Thoracic aorta (tissue), 2 donors: Measurements from ENCODE around the gene PRKCZ. TPM values are rescaled to one million over a fixed set of nuclear protein-coding genes. Genes with fewer than 3 reads are reported as not detected.

Source experiments
- ATAC-seq: fragments of 150-250 bp; one replicate; pipeline ENCODE4 v1.8.0; 2017; ENCODE audit warnings: low read depth; ENCODE audit not compliant: insufficient number of reproducible peaks, low FRiP score
- DNase-seq: peaks from one replicate; pipeline ENCODE4 v3.0.0-alpha.2; 2020; ENCODE audit warnings: low spot score
- H3K27ac ChIP-seq, 2 donors: fragments of 200-600 bp; sonication (generic); 1 replicate in 1 of 2; 2 replicates in 1 of 2; pipeline ENCODE4 v1.5.1; 2016; ENCODE audit warnings: mild to moderate bottlenecking in 2 of 2, moderate library complexity in 2 of 2
- H3K27me3 ChIP-seq: fragments of 200-600 bp; sonication (generic); replicated peaks from 2 replicates; pipeline ENCODE4 v1.6.0; 2016; ENCODE audit warnings: mild to moderate bottlenecking; ENCODE audit not compliant: insufficient read depth
- H3K36me3 ChIP-seq: fragments of 200-600 bp; sonication (generic); one replicate; pipeline ENCODE4 v1.5.1; 2016
- H3K4me1 ChIP-seq, 2 donors: fragments of 200-600 bp; sonication (generic); 1 replicate in 1 of 2; 2 replicates in 1 of 2; pipeline versions ENCODE4 v1.5.1 to v1.6.0; 2016; ENCODE audit warnings: low read depth in 2 of 2, mild to moderate bottlenecking in 1 of 2; ENCODE audit not compliant: control insufficient read depth in 1 of 2
- H3K4me3 ChIP-seq: fragments of 200-600 bp; sonication (generic); 2 replicates; pipeline ENCODE4 v1.5.1; 2016; ENCODE audit warnings: mild to moderate bottlenecking
- H3K9me3 ChIP-seq: fragments of 200-600 bp; sonication (generic); 2 replicates; pipeline ENCODE4 v1.5.1; 2016
- CTCF ChIP-seq: fragments of 200-600 bp; sonication (generic); IDR thresholded peaks from one replicate; pipeline ENCODE4 v1.5.1; 2019; ENCODE audit warnings: antibody characterized with exemption
- total RNA-seq, 2 donors: library from RNA; depleted of rRNA; stranded (reverse); fragments of >200 nt; gene quantifications; one replicate each; pipeline versions ENCODE4 v1.1.0 to v1.2.3, GENCODE V29; 2016

Gene PRKCZ
- total RNA-seq, 2 donors from 2014 or later, result 0.68 TPM; not detected in 1

DNA sequence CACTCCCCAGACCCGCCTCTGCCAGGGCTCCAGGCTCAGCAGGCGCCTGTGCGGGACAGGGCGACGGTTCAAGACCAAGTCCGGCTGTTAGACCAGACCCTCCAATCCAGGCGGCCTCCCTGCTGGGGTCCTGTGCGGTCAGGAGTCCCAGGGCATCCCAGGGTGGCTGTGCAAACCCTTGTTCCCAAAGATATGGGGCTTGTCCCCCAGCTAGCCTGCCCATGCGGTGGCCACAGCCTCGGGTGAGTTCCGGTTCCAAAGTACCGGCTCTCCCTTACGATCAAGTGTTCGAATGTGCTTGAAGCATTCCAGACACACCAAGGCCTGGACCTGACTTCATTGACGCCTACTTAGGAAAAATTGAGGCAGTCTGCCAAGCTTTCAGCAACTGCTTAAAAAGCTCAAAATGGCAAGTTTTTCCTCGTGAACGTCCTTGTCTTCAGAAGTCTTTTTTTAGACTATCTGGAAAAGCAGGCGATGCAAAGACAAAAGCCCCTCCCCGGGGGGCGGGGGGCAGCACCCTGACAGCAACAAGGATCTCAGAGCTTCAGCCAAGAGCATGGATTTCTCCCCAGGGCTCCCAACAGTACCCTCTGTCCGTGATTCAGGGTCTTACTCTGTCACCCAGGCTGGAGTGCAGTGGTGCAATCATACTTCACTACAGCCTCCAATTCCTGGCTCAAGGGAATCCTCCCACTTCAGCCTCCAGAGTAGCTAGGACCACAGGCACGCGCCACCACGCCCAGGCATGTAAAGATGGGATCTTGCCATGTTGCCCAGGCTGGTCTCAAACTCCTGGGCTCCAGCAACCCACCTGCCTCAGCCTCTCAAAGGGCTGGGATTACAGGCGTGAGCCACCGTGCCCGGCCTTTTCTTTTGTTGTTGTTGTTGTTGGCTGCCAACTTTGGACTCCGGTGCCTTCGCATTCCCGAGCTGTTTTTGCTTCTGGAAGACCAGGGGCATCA lies 142.1 kb downstream of the PRKCZ start:
- Histone ChIP-seq H3K27ac (peak overlapping the region; percentile 83 to 98), H3K4me1 (peaks cover 40 to 55% of the 10 kb centered on the region in 2 donors), H3K4me3 (peak overlapping the region; percentile 50), H3K9me3 (no peaks in the 10 kb centered on the region), H3K36me3 (no peaks in the 10 kb centered on the region), H3K27me3 (no peaks in the 10 kb centered on the region)
- TF ChIP-seq CTCF, result no peak
- DNase-seq, result no peak
- ATAC-seq, result no peak

DNA sequence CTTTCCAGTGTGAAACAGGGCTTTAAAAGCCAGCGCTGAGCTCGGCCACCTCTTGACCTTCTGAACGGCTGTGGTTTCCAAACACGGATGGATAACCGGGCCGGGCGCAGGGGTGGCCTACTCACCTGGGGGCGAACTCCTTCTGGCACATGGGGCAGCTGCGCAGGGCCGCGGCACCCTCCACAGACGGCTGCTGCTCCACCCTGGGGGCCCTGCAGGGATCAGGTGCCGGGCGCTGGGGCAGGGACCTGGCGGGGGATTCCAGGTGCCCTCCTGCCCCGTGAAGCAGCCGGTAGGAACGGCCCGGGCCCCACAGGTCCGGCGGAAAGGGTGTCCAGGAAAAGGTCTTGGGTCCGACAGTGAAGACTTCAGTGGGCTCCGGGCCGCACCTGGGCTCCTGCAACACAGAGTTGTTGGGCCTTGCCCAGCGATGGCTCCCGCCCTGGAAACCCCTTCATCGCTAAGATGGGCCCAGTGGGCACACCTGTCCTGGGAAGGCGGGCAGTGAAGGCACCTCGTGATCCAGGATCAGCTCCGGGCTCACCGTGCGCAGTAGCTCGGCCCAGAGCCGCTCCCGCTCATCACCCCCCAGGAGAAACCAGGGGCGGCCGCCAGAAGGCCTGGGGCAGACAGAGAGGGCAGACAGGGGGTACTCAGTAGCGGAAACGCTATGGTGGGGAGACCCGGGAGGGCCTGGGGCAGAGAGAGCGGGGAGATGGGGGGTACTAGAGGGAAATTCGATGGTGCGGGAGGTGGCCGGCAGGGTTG lies 143.5 kb downstream of the PRKCZ start:
- H3K9me3 ChIP-seq, result no peaks in the 10 kb centered on the region
- H3K4me1 ChIP-seq, result peaks cover 41 to 57% of the 10 kb centered on the region in 2 donors
- H3K27me3 ChIP-seq, result no peaks in the 10 kb centered on the region
- H3K36me3 ChIP-seq, result no peaks in the 10 kb centered on the region
- TF ChIP-seq CTCF, result no peak
- no peak for ATAC-seq
- no peak for DNase-seq
- peak overlapping the region; percentile 83 for H3K4me3 ChIP-seq
- peak overlapping the region; percentile 83 to 98 for H3K27ac ChIP-seq

DNA sequence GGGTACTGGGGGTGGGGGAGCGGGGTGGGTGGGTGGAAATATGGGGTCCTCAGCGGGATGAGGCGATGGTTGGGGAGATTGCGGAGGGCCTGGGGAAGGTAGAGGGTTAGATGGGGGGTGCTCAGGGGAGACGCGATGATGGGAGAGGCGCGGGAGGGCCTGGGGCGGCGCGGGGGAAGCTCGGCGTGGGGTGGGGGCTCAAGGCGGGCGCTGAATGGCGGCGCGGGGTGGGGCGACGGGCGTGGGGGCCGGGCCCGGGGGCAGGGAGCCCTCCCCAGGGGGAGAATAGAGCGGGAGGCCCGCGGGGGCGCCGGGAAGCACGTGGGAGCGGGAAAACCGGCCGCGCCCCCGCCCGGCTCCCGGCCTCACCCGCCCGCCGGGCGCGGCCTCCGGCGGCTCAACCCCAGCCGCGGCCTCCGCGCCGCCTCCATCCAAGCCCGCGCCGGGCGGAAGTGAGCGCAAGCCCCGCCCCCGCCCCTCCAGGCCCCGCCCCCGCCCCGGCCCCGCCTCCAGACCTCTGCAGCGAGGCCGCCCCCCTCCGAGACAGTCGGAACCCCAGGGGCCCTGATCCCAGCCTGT lies 144.2 kb downstream of the PRKCZ start, which contains the start of gene FAAP20:
Gene FAAP20 (minus strand): TSS at position 454 of the 579 bp plus-strand sequence. CDS start 23 bp downstream, at position 431.
- H3K4me1 ChIP-seq, result peaks cover 45 to 55% of the 10 kb centered on the region in 2 donors
- peak; percentile 25 for ATAC-seq

GRCh38 chr1:2194898-2195673 lies 144.9 kb downstream of the PRKCZ start:
- Histone ChIP-seq H3K4me3 (peak overlapping the region; percentile 83), H3K27ac (peak overlapping the region; percentile 92 to 97), H3K4me1 (peaks cover 49 to 62% of the 10 kb centered on the region in 2 donors), H3K27me3 (no peaks in the 10 kb centered on the region), H3K36me3 (no peaks in the 10 kb centered on the region), H3K9me3 (no peaks in the 10 kb centered on the region)
- peak; percentile 57 for ATAC-seq
- peak; percentile 62 for DNase-seq
- peak; percentile 91 for TF ChIP-seq CTCF

More for the DNA sequence above, 144.2 kb downstream of the PRKCZ start, which contains the start of gene FAAP20:
- DNase-seq, result no peak
- no peak for TF ChIP-seq CTCF
- Histone ChIP-seq H3K27me3 (no peaks in the 10 kb centered on the region), H3K9me3 (no peaks in the 10 kb centered on the region), H3K27ac (peak within 1 kb of the TSS; percentile 92 to 98), H3K36me3 (no peaks in the 10 kb centered on the region), H3K4me3 (peak within 1 kb of the TSS; percentile 83)
